GM19043 (cell line): Measurements from ENCODE around the gene SLC12A8.

Experiments used
- ATAC-seq: cut with Tn5 transposase; IDR thresholded peaks from one replicate; pipeline ENCODE4 v1.9.1; 2021; ENCODE audit warnings: low read depth; ENCODE audit not compliant: unreplicated experiment

Gene SLC12A8

DNA sequence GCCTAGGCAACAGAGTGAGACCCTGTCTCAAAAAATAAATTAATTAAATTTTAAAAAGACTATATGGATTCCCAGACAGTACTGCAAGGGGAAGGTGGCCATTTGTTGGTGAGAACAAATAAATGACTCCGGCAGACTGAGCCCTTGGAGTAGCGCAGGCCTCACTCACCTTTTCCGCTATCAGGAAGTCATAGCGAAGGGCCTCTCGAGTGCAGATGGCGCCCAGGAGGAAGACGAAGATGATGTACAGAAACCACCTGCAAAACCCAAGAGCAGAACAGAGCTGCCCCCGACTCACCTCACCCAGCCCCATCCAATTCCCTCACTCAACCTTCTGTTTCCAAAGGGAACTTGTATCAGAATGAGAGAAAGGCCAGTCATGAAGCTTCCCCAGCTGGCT lies 93.9 kb downstream of the SLC12A8 start:
- ATAC-seq, result no peak

DNA sequence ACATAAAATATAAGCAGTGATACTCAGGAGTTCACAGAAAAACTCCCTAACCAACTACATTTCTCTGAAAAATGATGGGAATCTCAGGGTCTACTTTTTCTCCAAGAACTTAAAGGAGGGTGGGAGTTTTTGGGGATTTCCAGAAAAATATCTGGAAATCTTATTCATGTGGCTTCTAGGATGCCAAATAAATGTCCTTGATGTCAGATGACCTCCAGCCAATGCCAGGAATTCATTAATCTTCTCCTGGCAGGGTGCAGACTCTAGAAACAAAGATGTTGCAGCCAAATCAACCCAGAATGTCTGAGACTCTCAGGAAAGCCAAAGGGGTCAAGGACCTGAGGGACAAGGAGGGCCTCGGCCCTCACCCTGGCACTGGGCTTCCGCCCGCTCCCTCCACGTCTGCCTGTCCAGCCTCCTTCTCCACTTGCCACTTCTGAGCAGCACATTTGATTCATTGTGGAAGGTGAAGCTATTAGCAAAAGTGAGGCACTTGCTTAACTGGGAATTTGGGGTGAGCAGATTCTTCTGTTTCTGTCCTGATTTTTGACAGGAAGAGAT lies 94.8 kb downstream of the SLC12A8 start:
- no peak for ATAC-seq

DNA sequence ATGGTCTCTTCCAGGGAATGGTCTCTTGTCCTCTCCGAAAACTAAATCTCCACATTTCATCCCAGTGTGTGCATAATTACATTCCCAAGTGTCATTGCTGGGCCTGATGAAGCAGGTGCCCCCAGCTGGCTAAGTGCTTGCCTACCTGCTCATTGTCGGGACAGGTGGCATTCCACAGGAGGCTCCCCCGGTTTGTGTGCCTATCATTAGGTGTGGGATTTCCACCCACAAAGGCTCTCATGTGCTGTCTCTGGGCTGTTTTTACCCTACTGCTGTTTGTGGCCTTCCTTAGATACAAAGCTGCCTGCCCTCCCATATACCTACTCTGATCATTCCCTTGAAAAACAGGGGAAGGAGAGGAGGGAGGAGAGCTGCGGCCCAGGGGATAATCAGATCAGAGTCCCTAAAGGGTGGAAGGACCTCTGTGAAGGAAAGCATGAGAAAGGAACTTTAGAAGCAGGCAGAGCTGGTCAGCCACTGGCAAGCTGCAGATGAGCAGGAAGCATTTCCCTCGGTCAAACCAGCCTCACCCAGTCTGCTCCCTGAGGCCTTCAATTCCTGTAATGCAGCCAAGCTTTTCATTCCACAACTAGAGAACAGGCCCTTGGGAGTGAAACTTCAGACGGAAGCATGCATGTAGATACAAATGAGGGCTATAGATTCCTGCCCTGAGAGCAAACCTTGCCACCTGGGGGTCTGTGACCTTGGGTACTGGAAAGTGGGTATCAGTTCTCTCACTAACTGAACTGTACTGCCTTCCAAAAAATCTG lies 96.1 kb downstream of the SLC12A8 start:
- no peak for ATAC-seq

DNA sequence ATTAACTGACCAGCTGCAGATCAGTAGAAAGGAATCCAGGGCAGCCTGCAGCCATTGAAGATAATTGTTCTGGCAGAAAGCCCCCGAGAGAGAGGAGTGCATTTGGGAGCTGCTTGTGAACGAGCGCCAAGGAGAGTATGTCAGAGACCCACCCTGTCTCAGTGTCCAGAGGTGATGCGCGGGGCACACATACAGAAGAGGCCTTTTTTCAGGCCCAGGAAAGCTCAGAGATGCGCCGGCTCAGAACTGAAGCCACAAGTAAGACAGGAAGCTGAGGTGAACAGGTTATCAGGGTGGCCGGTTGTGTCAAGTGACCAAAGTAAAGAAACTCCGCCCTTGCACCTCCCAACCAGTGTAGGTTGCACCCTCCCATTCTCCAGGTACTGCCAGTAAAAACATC lies 96.9 kb downstream of the SLC12A8 start:
- no peak for ATAC-seq

DNA sequence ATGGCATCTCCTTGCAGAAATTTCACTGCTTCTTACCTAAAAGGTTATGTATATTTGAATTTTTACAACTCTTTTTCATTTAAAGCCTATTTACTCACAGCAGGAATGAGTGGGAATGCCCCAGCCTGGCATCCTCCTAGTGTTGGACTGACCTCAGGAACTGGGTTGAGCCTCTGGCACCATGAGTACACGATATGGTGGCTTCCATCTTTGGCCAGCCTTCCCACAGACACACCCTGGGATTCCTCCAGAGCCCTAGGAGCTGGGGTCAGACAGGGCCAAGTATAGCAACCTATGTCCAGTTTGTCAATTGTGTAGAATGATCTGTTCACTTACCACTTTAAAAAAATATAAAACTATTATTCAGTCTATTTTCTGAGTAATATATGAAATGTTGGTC lies 99.6 kb downstream of the SLC12A8 start:
- ATAC-seq, result no peak

DNA sequence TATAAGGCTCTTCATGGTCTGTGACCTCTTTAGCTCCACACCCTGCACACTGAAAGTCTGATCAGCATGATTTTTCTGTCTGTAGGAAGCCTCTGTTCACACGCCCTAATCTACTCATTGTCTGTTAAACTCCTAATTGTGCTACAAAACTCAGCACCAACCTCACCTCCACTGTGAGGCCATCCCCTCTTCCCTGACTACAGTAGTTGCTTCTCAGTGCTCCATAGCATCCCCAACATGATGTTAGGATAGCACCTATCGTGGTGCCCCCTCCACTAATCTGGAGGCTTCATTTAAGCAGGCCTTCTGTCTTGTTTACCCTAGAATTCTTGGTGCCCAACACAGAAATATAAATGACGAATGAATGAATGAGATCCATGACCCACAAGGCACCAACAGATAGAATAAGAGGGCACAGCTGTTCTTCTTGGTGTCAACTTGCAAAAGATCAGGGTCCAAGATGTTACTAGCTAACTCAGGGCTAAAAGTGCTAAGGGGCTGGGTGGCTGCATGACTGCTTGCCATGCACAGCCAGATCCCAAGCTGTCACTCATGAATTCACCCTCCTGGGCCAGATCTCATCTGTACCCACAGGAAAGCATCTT lies 101.6 kb downstream of the SLC12A8 start:
- ATAC-seq, result no peak

DNA sequence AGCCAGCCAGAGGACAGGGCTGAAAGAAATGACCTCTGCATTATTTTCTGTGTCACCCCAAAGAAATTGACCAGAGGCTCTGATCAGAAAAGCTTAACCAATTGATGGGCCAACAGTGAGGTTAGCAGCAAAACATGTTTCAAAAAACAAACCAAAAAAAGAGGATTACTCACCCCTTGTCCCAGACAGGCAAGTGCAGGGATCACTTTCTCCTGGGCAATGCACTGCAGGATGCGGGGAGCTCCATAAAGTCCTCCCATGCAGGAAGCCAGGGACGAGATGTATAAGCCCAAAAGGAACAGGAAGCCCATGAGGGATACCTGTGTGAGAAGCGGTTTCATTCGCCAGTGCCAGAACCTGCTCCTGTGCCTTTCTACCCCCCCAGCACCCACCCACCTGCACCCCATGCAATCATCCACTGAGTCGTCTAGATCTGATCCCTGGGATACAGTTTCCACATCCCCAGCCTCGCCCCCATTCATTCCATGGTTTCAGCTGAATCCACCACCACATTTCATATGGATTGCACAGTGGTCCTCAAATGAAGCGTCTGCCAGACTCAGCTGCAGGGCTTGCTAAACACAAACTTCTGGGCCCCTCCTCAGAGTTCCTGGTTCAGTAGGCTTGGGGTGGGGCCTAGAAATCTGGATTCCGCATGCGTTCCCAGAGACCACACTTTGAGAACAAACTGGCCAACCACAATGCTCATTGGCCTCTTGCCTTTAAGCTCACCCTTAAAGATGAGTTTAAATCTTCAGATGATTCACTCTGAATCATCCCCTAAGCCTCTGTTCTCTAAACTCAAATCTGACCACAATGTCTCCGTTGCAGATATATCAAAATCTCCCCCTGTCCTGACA lies 102.3 kb downstream of the SLC12A8 start:
- ATAC-seq, result no peak

DNA sequence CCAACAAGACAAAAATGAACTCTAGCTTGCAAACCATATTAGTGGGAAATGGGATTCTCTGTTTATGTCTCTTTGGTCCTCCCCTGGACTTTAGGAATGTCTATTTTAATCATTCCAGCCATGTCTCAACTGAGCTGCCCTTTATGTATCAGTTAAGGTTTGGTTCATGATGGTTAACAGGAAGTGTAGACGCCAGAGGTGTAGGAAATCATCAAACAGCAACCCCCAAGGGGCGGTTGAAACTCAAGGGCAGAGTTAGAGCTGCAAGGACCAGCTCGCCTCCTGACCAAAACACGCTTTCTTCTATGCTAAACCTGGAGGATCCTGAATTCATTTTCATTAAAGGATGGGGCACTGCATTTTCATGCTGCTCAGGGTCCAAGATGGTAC lies 103.0 kb downstream of the SLC12A8 start:
- no peak for ATAC-seq

DNA sequence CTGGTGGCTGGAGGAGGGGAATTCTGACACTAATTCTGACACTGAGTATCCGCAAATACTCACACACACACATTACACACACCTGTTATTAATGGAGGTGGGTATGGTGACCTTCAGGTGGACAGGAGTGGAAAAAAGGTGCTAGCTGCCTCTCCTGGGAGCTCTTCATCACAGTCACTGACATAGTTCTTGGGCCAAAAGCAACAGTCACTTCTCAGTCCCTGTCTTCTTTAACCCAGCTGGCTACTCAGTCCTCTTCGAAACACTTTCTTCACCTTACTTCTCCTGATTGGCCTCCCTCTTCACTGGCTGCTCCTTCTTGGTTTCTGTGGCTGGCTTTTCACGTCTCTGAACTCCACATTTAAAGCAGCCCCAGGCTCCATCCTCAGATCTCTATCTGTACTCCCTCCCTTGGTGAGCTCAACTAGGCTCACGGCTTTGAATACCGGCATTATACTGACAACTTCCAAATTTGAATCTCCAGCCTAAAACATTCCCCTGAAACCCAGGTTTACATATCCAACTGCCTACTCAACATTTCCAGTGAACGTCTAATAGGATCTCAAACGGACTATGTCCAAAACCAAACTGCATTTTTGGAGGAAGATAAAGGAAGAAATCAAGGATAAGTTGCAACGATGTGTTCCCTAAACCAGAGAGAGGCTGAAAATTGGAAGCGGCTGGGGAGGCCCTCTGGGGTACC lies 103.6 kb downstream of the SLC12A8 start:
- ATAC-seq, result no peak

DNA sequence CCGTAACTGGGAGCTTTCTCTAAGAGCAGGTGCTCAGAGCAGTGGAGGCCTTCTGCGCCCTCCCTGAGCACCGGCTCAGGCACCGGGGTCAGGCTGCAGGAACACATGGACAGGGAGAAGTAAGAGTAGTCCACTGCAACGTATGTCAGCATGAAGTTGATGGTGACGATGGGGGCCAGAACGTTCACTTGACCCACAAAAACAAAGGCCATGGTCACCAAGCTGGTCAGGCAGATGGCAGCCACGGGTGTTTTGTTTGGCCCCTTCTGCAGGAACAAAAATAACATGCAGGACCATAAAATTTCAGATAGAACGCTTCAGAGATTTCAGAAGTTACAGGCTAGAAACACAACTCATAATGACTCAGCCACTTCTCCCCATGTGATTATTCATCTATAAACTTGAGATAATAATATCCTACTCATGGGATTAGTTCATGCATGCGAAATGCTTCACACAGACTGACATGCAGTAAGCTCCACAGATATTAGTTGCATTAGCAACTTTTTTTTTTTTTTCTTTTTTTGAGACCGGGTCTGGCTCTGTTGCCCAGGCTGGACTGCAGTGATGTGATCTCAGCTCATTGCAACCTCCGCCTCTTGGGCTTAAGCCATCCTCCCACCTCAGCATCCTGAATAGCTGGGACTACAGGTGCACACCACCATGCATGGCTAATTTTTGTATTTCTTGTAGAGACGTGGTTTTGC lies 104.5 kb downstream of the SLC12A8 start:
- ATAC-seq, result peak; percentile 60

DNA sequence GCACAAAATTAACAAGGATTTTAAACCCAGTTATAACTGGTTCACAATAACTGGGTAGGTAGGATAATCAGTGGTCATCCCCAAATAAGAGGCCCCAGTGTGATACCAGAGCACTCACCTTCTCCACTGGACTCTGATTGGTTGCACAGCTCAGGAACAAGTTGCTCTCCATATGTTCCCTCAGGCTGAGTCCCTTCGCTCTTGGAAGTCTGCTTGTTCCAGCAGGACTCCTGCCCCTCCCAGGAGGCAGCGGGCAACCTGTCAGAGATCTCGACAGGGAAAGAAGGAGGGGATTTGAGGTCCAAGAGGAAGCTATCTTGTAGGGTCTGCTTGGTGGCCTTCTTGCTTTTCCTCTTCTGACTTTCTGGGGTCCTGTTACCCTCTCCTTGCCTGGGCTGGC lies 105.2 kb downstream of the SLC12A8 start:
- no peak for ATAC-seq

DNA sequence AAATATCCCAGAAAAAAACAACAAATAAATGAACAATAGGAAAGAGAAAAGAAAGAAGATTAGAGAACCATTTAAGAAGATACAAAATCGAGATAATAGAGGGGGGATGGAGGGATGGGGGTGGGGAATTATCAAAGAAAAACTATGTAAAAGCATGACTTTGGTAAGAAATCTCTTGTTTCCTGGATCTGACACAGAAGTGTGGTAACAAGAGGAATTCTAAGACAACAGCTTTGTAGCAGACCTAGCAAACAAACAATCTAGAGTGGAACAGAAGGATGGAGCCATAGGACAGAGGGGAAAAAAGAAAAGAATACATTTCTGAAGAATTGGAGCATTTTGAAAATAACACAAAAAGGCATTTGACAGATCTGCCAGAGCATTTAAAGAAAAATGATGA lies 107.4 kb downstream of the SLC12A8 start:
- ATAC-seq, result no peak

DNA sequence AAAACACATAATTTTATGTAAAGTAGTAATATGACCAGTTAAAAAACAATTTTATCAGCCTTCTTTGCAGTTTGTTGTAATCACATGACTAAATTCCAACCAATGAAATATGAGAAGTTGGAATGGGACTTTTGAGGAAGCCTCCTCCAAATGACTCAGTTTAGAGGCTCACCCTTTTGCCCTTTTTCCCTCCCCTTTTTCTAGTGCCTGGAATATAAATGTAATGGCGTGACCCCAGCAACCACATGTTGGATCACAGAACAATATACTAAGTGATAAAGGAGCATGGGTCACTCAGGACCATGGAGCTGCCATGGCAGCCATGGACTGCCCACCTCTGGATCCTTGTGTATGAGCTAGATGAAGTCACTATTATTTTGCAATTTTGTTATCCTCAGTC lies 107.9 kb downstream of the SLC12A8 start:
- ATAC-seq, result no peak

DNA sequence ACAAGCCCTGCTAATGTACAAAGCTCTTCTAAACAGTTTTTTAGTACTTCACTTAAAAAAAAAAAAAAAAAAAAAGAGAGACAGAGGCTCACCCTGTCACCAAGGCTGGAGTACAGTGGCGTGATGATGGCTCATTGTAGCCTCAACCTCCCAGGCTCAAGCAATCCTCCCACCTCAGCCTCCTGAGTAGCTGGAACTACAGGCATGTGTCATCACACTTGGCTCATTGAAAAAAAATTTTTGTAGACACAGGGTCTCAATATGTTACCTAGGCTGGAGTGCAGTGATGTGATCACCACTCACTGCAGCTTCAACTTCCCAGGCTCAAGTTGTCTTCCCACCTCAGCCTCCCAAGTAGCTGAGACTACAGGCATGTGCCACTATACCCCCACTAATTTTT lies 109.1 kb downstream of the SLC12A8 start:
- ATAC-seq, result no peak

DNA sequence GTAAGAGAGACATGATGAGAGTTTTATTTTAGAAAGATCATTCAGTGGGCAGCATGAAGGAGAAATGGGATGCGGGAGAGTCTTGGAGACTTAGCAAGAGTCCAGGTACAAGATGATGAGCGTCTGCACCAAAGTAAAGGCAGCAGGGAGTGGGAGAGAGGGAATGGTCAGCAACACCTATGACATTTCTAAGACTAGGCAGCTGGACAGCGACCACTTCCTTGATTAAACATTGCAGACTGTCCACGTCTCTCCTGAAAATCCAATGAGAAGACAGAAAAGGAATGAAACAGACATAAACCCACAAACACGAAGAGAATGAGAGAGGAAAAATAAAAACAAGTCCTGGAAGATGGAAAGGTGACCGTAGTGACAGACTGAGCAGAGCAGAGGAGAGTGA lies 110.1 kb downstream of the SLC12A8 start:
- ATAC-seq, result no peak

DNA sequence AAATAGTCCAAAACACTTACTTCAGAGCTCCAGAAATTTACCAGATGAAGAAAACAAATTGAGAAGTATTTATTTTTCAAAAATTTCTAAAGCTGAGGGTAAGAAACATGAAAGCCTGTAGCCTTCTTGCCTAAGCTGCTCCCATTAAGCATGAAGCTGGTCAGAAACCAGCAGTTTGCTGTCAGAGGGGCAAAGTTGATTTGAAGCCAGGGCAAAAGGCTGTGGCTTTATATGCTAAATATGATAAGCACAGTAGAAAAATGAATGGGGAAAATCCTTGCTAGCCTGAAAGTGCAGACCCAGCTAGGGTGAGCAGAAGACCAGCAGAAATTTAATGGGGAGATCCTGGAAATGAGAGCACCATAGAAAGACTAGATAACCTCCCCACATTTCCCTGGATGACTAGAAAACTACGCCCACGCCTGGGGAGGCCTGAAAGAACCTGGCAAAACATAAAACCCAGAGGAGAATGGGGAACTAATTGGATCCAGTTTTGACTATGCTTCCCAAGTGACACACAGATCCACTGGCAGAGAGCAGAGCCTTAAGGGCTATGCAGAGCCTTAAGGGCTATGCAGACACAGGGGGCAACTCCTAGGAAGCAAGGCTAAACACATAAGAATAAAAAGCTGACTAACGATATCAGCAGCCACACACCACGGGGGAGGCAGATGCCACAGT lies 113.8 kb downstream of the SLC12A8 start:
- no peak for ATAC-seq

DNA sequence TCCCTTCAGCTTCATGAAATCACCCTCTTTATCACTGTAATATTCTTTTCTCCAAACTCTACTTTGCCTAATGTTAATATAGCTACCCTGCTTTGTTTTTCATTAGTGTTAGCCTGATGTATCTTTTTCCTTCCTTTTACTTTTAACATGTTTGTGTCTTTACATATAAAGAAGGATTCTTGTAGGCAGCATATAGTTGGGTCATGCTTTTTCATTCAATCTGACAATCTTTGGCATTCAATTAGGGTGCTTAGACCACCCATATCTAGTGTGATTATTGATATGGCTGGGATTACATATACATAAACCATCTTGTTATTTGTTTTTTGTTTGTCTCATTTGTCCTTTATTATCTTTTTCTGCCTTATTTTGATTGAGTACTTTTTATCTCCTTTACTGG lies 121.9 kb downstream of the SLC12A8 start:
- no peak for ATAC-seq

DNA sequence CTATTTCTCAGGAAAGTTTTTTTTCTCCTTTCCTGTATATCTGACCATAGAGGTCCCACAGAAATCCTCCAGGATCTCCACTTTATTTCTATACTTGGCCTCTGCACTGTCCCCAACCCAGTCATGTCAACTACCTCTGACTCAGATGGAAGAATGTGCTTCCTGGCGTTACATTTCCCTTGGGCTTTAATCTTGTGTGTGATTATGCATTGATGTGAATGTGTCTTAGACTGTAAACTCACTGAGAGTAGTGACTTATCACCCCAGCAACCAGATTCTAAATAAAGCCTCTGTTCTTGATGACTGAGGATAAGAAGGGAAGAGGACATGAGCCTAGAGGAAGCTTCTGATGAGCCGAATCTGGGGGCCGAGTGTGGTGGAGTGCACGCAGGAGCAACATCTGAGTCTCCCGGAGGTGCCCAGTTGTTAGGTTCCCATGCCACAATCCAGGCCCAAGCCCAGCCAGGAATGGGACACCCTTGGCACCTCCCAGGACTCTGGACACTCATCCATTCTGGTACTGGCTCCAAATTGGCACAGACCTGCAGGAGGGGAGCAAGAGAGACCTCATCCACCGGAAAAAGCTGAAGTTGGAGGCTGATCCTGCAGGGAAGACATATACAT lies 124.7 kb downstream of the SLC12A8 start:
- no peak for ATAC-seq

DNA sequence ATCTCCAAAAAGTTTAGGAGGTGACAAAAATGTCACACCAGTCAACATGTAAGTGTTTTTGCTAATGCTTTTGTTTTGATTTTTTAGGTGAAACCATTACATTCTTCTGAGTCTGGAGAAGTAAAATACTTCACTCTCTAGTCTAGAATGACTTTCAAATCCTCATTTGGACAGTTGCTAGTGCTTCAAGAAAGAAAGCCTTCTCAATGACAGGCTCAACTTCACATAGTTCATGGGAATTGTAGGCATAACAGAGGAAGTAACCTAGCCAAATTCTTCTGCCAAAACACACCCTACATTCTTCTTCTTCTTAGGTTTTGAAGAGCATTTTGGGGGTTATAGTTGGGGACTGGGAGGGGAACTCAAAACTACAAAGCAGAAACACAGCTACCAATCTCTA lies 127.4 kb downstream of the SLC12A8 start:
- no peak for ATAC-seq
